HG03354 (cell line): Measurements from ENCODE around the gene ARID5A.
"Not testable (repeated sequence)": the region's sequence is repeated elsewhere in the genome, so short reads cannot be mapped to it uniquely, and the experiment has no call there.

Experiments used
- ATAC-seq: cut with Tn5 transposase; IDR thresholded peaks from one replicate; pipeline ENCODE4 v1.9.1; 2021; ENCODE audit warnings: mild to moderate bottlenecking; ENCODE audit not compliant: unreplicated experiment, poor library complexity, severe bottlenecking

The ARID5A gene

DNA sequence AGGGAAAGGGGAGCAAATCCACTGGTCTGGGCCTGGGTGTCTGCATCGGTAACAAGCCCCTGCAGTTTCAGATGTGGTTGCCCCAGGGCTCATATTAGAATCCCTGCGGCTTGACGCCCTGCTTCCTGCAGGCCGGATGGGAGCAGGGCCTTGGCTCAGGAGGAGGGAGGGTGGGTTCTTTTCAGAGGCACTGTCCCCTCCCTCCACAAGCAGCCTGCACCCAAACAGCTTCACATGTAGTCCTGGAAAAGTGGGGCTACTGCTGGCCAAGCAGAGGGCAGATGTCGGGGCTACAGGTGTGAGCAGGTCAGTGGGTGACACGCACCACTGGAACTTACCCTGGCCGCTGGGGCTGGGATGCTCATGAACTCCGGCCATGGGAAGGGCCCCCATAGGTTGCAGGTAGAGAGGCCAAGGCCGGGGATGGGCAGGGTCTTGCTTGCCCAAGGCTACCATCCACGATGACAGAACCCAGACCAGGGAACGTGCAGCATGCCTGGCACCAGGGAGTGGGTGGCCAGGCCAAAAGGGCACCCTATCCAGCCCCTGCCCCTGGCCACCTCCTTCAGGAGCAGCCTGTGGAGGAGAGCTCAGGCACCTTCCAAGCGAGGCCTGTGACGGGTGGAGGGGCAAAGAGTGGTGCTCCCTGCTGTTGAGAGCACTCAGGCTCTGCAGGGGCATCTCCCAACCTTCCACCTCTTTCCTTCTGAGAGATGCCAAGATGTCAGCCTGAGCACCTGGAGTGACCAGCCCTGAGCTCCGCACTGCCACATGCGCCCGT lies 16.8 kb downstream of the ARID5A start:
- no peak for ATAC-seq

DNA sequence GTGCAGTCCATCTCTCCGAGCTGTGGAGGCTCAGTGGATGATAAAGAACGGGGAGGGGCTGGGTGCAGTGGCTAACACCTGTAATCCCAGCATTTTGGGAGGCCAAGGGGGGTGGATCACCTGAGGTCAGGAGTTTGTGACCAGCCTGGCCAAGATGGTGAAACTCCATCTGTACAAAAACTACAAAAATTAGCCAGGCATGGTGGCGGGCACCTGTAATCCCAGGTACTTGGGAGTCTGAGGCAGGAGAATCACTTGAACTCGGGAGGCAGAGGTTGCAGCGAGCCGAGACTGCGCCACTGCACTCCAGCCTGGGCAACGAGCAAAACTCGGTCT lies 17.4 kb downstream of the ARID5A start:
- not testable (repeated sequence) for ATAC-seq

DNA sequence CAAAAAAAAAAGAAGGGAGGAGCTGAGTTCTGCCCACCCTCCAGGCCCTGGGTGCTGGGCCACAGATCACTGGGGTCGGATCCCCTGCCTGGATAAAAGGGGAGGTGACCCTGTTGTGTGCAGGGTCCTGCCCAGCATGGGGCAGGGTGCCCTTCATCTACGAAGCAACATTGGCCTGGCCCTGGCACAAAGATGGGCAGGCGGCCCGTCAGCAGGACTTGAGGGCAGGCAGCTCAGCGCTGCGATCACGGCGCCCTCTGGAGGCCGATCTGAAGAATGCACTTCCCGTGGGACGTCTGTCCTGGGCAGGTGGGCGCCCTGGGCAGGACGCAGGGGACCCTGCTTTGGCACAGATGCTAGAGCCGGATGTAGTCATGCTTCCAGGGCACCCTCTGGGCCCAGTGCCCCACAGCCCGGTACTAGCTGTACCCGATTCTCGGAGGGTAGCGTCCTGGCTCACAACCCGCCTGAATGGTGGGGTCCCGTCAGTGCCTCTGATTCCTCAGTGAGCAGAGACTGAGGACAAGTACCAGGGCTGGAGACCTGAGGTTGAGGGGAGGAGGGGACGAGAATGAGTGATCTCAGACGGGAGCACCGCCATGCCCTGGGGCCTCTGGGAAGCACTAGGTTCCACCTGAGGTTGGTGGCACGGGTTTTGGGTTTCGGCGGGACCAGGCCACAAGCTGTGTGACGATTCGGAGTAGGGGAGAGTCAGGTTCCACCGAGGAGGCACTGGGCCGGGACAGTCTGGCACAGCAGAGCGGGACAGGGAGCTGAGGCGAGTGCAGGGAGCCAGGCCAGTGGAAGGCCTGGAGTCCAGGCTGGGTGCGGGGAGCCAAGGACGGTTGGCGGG lies 18.0 kb downstream of the ARID5A start:
- peak; percentile 61 for ATAC-seq

DNA sequence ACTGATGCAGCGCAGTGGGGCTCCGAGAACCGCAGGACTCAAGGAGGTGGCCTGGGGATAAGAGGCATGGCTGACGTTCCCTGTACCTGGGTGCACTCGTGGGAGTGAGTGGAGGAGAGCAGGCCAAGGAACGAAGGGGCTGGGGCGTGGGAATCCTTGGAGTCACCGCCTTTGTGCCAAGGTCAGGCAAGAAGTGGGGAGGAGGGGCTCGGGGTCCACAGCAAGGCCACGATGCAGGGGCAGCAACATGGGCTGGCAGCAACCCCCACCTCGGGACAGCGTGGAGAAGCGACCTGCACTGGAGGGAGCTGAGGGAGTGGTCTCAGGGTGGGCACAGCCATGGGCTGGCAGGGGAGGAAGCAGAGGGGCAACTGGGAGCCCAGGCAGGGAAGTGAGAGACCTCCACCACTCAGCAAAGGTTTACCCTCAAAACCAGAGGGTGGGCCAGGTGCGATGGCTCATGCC lies 18.6 kb downstream of the ARID5A start:
- no peak for ATAC-seq

DNA sequence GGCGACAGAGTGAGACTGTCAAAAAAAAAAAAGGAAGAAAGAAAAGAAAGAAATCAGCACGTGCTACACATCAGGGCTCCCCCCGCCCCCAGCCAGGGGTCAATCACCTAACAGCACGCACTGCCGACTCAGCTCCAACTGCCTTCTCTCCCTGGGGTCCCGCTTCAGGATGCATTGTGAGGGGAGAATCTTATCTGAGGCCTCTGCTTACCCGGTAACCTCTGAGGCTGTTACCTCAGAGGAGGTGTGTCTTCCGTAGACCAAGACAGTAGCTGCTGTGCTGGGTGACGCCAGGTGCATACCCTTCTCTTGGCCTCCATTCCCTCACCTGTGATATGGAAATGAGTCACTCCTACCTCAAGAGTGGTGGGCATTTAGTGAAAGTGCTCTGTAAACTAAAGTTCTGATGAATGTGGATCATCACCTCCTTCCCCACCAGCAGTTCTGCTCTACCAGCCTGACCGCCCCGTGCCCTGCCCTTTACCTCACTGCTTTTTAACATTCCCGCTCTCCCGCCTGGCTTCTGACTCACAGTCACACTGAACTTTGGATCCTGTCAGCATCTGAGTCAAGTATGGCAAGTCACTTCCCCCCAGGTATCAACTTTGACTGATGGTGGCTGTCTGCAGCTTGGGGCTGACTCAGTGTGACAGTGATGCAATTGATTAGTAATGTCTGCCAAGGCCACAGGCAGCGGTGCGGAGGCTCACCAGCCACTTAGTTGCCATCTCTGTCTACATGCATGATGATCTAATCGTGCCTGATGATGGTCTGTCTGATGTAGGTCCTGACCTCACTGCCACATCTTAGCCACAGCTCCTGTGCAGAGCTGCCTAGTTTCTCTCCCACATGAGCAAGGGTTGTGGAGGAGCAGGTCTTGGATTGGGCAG lies 20.1 kb downstream of the ARID5A start:
- ATAC-seq = no peak

DNA sequence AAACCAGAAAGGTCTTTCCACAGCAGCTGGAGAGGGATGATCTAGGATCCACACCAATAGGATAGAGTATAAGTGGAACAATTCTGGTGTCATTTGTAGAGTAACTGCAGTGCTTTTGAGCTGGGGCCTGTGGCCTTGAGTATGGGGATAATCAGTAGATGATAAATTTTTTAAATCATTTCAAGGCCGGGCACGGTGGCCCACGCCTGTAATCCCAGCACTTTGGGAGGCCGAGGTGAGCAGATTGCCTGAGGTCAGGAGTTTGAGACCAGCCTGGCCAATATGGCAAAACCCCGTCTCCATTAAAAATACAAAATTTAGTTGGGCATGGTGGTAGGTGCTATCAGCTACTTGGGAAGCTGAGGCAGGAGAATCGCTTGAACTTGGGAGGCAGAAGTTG lies 20.9 kb downstream of the ARID5A start:
- ATAC-seq = not testable (repeated sequence)

DNA sequence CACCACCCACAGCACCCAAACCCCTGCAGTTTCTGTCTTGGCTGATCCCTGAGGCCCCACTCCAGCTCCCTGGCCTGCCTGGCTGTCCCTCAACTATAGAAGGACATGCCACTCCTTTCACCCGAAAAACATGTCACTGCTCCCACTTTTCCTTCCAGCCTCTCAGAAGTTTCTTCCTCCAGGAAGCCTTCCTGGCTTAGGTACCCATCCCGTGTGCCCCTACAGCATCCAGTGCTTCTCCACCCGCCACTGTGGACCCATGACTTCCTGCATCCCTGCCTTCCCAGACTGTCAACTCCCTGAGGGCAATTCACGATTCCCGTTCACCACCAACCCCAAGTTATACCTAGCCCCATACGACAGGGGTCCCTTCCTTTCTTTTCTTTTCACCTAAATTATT lies 21.5 kb downstream of the ARID5A start:
- ATAC-seq = no peak

DNA sequence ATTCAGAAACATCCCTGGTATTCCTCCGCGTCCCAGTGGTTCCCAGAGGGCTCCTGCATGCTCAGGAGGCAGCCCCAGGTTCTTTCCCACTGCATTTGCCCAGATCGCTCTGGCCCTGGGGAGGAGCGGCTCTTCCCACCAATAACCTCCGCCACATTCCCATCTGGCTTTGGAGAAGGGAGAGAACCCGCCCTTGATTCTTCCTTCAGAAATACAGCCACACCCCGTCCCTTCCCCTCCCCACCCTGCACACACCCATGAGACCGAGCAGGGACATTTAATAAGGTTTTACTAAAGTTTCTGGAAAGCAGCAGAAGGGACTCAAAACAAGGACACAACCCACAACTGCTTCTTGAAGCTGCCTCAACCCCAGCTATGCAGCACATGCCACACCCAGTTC lies 21.9 kb downstream of the ARID5A start:
- no peak for ATAC-seq

DNA sequence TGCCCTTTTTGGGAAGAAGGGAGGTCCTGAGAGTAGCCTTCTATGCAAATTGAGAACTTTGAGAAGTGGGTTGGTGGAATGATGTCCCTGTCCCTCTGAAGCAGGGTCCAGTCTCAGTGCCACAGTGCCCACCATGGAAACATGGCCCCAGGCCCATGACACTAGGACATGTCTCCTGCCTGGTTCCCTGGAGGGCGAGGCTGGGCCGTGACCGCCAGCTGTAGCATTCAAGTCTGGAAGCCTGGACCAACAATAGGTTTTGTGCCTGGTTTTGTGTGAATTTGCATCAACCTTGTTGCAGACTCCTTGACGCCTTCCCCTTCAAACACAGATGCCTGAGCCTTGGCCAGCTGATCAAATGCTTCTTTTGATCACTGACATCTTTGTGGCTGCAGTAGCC lies 27.5 kb downstream of the ARID5A start:
- ATAC-seq = no peak

DNA sequence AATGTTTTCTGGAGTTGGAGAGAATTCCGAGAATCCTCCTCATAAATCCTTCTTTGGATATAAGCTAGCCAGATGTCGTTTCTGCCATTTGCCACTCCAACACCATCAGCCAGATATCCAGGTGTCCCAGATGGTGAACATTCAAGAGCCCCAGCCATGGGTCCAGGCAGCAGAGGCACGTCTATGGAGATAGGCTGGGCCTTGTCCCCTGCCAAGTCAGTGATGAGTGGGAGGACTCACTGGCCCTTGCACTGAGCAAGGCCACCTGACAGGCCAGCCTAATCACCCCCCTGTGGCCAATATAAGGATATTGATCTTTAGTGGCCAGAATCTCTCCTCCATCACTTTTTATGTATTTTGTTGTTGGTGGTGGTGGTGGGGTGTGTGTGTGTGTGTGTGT lies 28.0 kb downstream of the ARID5A start:
- ATAC-seq = no peak

DNA sequence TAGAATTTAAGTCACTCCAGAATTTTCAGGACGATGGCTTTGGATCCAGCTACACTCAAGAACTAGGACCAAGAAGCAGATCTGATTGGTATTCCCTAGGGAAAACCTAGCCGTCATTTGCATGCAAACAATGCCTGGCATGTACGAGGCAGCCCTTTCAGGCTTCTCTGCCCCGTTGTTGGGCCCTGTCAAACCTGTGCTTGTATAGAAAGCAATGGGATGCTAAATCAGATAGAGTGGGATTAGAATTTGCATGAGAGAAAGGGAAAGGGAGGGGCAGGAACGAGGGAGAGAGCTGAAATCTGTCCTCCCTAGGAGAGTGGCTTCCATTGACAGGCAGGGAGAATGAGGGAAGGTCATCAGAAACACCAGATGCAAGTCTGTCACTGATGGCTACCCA lies 28.6 kb downstream of the ARID5A start:
- ATAC-seq = no peak

DNA sequence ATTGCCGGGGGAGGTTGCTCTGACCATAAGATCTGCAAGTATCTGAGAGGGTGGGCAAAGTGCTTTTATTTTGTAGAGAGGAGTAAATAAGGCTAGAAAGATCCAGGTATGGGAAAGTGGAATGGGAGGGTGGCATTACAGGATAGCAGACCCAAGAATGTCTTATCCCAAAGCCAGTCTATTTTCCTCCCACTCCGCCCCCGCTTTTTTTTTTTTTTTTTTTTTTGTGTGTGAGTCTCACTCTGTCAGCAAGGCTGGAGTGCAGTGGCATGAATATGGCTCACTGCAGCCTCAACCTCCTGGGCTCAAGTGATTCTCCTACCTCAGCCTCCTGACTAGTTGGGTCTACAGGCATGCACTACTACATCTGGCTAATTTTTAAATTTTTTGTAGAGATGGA lies 31.5 kb downstream of the ARID5A start:
- ATAC-seq = no peak

DNA sequence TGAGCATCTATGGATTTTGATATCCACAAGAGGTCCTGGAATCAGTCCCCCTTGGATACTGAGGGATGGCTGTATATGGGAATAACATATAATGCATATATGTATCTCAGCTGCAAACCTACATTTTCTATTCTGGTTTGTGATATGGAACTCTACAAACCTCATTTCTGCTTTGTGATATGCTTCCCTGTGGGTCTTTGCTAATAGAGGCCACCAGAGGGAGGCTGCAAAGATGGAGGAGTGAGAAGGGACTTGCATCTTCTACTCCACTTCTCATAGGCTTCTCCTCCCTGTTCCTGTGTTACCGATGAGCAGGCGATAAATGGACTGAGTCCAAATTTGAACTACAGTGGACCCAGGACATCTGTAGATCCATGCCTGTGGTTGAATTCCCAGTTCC lies 37.8 kb downstream of the ARID5A start:
- no peak for ATAC-seq

DNA sequence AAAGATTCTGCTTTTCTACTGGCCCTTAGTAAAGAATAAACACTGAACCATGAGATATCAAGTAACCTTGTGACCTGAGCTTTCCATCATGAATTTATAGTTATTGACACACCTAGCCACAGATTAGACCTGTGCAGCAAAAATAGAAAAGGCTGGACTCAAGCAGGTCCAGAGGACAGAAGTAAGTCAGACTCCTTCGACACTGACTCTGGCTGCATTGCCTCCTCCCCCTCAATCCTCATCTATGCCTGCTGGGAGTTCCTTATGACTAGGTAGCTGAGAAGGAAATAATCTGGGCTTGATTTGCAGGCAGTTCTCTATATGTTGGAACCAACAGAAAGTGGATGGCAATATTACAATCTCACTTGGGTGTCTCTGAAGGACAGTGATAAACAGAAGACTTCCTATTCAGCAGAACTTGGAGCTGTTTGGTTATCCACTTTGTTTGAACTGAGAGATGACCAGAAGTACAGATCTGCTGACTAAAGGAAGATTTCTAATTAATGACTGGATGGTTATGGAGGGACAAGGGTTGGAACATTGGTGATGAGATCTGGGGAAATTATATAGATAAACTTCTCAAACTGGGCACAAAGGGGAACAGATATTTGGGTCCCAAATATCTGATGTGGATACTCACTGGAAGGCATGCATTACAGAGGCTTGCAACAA lies 39.4 kb downstream of the ARID5A start:
- no peak for ATAC-seq

DNA sequence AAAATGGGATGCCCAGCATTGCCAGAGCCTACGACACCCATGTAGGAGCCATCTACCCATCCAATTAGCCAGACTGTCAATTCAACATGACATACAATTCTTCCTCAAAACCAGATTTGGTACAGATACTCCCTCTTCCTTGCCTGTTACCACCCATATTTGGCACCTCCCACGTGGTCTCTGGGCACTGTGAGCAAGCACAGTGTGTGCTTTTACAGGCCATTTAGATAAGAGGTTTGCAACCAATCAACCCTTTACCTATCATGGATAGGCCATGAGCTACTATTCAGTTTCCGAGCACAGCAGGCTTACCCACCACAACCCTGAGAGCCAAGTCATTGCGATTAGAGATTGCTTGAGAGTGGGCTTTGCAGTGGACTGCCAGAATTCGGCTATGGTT lies 40.9 kb downstream of the ARID5A start:
- ATAC-seq = no peak

DNA sequence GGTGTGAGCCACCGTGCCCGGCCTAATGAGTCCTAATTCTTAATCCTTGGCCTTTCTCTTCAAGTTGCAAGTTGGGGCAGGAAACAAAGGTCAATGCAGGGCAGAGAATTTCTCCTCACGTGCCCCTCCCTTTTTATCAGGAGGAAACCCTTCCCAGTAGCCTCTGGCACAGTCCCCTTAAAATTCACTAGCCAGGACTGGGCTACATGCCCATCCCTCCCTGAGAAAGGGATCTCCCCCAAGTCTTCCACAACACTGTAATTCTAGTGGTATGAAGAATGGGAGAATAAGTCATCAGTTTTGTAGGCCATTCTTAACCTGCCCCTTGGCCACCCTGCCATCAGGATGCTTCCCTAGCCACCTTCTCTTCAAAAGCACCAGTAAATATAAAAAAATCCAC lies 42.2 kb downstream of the ARID5A start:
- ATAC-seq = no peak

DNA sequence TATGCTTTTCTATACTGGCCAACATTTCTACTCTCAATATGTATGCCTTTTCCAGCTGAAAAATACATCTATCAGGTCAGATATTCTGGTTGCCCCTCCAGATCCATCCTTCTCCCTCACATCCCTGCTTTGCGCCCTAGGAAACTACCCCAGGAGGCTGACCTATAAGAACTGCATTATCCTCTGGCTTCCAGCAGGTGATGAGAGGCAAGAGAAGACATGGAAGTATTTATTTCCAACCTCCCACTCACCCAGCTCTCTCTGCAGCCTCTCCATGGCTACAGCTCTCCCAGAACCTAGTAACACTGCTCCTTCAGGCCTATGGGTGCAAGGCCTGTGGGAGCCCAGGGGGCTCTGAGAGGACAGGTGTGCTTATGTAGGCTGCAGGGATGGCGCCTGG lies 42.9 kb downstream of the ARID5A start:
- no peak for ATAC-seq

DNA sequence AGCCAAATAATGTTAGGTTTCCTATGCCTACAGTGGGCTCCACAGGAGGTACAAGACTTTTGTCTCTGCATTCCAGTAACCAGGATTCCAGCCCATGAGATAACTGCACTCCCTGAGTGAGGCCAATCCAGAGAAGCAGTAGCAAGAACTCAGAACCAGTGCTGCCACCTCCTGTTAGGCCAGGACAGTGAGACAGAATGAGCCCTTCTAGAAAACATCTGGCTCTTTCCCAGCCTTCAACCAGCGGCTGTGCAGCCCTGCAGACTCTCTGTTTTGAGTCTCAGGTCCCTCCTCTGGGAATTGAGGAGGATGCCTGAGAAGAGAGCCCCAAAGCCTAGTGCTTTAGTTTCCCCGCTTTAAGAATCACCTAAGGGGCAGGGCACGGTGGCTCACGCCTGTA lies 44.2 kb downstream of the ARID5A start:
- no peak for ATAC-seq

DNA sequence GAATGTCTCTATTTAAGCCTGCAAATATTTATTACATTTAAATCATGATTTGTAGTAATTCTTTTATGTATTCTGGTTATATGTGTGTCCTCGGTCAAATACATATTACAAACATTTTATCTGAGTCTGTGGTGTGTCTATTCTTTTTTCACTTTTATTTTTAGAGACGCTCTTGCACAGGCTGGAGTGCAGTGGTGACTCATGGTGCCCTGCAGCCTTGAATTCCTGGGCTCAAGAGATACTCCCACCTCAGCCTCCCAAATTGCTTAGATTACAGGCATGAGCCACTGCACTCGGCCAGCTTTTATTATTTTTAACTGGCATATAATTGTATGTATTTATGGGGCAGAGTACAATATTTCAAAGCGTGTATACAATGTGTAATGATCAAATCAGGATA lies 47.5 kb downstream of the ARID5A start:
- ATAC-seq = no peak

DNA sequence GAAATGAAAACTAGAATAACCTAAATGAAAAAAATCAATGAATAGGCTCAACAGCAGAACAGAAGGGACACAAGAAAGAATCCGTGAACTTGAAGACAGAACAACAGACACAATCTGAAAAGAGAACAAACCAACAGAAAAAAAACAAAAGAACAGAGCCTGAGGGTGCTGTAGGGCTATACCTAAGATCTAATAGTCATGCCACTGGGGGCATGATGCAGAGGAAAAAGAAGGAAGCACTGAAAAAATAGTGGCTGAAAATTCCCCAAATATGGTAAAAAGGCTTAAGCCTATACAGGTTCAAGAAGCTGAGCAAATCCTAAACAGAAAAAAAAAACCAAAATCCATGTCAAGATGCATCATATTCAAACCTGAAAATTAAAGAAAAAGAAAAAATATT lies 51.3 kb downstream of the ARID5A start:
- no peak for ATAC-seq
